GM12891 (cell line): Measurements from ENCODE around the gene IL4.

Source experiments
- POLR2A ChIP-seq: IDR thresholded peaks from 2 replicates; pipeline ENCODE4 v1.6.1; 2011; ENCODE audit warnings: low read depth, low read length, control low read depth
- POLR2AphosphoS5 ChIP-seq: IDR thresholded peaks from 2 replicates; pipeline ENCODE4 v1.6.1; 2011; ENCODE audit warnings: low read depth, low read length, control low read depth
- SPI1 ChIP-seq: IDR thresholded peaks from 2 replicates; pipeline ENCODE4 v1.6.1; 2011; ENCODE audit warnings: low read depth, low read length, control low read depth
- TAF1 ChIP-seq: IDR thresholded peaks from 2 replicates; pipeline ENCODE4 v1.6.1; 2011; ENCODE audit warnings: low read depth, low read length, control low read depth

GRCh38 chr5:132627470-132627869 lies 46.3 kb upstream of the IL4 start:
- TF ChIP-seq POLR2A (no peak), TAF1 (no peak), POLR2AphosphoS5 (no peak), SPI1 (no peak)
